GM19463 (cell line): Measurements from ENCODE around the gene PTMS.

ENCODE experiments used
- ATAC-seq: cut with Tn5 transposase; IDR thresholded peaks from one replicate; pipeline ENCODE4 v1.9.1; 2021; ENCODE audit warnings: mild to moderate bottlenecking, moderate library complexity; ENCODE audit not compliant: unreplicated experiment

Gene PTMS

DNA sequence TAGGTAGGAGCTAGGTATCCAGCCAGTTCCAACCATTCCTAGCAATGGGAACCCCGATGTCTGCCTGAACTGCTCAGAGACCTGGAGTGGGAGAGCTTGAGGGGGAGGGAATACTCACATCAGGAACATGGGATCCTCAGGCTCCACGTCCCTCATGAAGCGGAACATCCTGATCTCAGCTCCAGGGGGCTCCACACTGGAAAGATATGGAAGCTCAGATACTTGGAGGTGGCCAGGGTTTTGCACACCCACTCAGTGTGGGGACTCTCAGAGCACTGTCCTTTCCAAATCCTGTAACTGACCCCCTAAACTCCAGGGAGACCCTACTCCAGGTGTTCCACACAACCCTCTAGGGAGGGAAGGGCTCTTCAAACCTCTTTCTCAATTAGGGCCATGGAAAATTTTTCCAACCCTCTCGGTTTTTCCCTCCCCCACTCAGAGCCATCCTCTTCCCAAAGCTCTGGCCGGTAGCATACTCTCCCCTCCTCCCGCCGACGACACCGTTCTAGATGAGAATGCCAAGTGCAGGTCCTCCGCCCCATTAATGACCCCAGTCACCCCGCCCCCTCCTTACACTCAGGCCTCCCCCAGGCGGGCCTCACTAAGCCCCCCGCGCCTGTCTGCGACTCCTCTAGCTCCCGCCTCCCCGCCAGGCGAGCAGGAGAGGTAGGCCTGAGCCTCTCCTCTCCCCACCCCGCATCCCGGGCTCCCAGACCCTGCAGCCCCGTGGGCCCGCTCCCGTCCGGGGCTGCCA is 13.8 kb upstream of the PTMS start:
- ATAC-seq, result no peak

DNA sequence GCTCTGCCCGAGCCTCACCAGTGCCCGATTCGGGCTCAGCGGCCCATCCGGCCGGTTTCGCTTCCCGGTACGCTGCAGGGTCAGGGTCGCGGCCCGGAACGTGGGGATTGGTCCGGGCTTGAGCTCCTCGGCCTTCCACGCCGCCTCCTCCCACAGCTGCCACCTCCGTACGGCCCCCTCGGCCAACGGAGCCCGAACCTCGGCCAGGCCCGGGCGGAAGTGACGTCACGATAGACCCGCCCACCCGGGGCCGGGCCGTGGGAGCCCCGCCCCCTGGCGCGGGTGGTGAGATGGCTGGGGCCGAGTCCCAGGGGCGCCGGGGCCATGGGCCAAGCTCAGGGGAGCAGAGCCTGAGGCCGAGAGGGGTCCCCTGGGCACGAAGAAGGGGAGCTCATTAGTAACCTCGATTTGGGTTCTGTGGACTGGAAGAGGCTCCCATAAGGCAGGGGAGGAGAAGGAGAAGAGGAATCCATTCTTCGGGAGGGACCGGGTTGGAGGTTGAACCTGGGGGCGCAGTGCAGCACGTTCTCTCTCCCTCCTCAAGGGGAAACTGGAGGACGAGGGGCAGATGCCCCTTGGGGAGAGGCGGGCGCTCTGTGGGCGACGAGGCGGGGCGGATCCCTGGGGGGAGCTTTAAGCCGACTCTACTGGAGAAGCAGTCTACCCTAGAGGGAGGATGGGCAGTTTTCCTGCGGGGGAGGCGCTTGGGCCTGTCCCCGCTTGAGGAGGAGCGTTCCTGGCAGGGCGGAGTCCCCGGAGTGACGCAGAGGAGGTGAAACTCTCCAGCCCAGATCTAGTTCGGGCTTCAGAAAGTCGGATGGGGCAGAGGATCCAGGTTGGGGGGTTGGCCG is 13.0 kb upstream of the PTMS start, which contains the start of gene MLF2:
TSS of gene MLF2 (minus strand) at position 221 of the 851 bp plus-strand sequence. CDS start 807 bp downstream, outside the sequence.
- peak; percentile 83 for ATAC-seq

DNA sequence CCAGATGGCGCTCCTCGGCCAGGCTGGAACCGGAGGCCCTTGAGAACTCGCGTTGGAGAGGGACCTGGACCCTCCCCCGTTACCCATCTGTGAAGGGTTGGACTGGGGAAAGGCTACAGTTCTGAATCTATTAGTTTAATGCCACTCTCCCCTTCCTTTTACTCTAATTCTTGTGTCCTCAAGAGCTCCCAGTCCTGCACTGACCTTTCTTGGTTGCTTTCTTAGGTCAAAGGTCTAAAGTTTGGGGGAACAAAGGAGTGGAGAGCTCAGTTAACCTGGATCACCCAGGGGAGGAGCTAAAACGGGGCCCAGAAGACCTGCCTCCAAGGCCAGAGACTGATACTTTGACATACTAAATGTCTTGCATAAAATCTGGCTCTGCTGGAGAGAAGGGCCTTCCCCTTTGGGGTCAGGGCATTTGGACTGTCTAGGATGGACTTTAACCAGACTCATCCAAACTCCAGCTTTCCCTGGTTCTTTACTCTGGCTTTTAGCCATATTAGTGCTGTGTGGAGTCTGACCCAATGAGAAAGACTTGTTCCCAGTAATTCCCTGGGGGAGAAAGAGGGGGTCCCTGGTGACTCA is 12.3 kb upstream of the PTMS start:
- ATAC-seq, result no peak

DNA sequence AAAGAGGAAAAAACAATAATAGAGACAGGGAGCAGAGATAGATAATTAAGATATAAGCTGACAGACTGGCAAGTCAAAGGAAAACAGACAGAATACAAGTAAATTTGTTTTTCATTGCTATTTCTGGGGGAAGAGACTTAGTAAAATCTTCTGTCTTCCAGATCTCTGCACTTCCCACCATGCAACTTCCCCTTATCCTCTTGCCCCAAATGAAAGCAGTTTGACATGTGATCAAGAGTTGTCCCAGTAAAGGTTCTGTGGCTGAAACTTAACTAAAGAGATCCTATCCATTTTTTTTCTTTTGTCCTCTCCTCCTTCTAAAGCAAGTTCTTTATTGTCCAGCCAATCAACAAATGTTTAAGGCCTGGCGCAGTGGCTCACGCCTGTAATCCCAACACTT is 11.8 kb upstream of the PTMS start:
- ATAC-seq, result no peak

DNA sequence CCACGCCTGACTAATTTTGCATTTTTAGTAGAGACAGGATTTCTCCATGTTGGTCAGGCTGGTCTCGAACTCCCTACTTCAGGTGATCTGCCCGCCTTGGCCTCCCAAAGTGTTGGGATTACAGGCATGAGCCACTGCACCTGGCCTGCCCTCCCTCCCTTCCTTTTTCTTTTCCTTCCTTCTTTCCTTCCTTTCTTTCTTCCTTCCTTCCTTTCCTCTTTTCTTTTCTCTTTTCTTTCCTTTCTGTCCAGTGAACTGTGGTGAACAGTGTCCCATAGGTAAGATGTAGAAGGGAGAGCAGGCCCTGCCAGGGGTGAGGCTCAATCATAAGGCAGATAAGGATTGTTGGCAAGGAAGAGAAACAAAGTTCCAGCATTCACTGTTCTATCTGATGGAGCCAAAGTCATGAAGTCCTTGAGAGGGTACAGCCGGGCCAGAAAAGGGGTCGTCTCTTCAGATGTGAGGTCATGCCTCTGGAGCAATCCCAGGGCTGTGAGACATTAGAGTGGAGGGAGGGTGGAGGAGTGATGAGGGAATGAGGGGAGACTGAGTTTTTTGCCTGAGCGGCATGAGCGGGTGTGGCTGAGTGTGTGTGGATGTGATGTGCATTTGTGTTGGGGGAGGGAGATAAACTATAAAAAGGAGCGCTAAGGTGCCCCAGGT is 9.0 kb upstream of the PTMS start:
- no peak for ATAC-seq

DNA sequence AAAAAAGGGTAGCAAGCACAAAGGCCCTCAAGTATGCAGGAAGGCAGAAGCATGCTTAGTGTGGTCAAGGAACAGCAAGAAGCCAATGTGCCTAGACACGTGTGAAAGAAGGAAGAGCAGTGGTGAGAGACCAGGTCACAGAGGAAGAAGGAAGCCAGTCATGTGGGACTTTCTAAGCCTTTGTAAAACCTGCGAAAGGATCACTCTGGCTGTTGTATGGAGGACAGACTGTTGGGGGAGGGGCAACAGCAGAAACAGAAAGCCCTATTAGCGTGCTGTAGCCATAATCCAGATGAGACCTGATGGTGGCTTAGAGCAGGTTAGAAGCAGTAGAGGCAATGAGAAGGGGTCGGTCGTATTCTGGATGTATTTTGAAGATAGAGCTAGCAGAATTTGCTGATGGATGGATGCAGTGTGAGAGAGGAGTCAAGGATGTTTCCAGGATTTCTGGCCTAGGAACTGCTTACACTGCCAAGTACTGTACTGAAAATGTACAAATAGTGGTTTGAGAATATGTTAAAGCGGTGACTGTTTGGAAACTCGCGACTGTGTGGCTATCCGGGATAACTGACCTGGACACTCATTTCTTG is 7.6 kb upstream of the PTMS start:
- no peak for ATAC-seq

DNA sequence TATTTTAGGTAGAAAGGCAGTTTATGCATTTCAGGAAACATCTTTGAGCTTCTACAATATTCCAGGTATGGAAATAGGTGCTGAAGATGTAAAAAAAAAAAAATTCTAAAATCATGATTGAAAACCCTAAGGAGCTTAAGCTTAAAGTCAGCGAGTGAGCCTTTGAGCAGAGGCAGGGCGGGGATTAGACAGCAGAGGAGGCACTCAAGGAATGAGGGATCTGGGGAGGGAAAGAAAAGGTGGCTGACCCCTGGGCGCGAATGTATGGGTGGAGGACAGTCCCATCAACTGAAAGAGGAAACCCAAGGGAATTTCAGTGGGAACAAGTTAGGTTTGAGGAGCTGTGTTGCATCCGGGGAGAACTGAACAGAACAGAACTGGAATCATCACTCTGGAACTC is 6.4 kb upstream of the PTMS start:
- no peak for ATAC-seq

DNA sequence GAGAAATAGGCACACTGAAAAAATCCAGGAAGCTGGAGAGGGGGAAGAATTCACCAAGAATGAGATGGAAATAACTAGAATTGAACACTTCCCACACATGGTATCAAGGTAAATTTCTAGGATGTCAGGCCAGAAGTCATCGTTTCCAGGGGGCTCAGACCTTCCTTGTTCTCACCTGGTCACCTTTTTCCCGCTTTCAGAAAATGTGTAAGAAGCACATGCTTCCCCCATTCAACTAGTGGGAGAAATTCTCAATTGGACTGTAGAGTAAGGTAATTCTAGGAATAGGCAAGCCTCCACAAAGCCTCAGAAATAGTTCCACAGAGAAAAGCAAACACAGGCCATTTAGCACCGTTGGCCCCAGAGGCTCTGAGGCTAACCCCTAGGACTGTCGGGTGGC is 2.8 kb upstream of the PTMS start:
- ATAC-seq, result no peak

DNA sequence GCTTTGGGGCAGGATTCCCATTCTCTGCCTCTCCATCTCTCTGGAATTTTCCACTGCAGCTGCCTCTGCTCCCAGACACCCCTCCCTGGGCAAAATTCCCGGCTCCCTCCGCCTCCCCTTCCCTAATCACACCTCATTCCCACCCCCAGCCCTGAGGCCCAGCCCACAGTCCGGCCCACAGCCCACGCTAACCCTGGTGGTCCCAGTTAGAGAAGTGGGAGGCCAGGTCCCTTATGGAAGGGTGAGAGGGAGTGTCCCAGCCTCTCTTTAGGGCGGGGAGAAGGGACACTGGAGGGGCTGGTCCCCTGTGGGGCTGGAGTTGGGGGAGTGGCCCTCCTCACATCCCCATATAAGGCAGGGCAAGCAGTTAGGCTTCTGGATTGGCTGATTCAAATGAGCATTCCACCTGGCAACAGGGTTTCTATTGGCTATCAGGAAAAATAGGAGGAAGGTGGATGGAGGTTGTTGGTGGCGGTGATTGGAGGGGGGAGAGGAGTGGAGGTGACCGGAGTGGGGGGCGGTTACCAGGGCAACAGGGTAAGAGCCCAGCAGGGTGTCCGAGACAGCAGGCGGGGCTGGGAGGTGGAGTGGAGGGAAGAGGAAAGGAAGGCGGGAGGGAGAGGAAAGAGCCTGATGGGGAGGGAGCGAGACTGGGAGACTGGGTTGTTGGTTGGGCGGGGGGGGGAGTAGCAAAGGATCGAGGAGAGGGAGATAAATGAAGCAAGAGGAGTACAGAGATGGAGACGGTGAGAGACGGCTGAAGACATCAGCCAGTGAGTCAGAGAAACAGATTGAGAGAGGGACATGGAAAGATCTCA is 1.9 kb upstream of the PTMS start:
- ATAC-seq, result peak; percentile 81

DNA sequence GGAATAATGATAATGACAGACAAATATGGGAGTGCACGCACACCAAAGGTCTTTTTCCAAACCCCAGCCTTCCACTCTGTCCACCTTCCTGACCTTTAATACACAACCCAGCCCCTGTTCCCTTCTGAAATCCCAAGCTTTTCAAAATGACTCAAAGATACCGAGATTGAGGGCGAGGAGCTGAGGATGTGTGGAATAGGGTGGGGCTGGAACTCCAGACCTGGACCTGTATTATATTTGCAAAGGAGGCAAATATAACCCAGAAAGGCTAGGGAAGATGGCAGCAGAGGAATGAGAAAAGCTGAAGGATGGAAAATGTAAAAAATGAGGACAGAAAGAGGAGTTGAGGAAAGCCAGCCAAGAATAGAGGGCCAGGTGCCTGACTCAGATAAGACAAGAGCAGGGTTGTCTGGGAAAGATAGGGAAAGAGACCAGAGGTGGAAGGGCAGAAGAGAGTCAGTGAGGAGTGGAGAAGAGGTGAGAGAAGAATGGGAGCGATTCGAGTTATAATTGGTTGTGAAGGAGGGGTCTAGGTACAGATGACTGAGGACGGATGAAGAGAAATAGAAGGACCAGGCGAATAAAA is 1.0 kb upstream of the PTMS start:
- no peak for ATAC-seq

DNA sequence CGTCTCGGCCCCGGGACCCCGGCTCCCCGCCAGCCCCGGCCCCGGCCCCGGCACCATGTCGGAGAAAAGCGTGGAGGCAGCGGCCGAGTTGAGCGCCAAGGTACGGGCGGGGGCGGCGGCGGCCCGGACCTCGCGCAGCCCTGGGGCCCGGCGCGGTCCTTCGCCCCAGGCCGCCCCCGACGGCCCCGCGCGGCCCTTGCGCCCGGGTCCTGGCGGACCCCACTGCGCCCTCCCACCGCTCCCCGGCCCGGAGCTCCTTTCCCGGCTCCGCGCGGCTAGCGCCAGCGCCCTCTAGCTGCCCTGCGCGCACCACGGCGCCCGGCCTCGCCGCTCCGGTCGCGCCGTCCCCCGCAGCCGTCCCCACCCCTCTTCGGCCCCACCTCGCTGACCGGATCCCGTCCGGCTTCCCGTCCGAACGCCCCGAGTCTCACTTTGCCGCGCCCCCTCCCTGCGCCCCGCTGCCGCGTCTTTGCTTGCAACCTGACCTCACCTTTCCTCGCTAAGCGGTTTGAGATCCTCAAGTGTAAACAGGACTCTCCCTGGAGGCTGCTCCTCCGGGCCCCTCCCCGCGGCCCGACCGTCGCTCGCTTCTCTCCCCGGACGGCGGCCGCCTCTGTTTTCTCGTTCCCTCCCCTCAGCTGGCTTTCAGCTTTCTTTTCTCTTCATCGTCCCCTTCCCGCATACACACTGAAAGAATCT is 637 bp downstream of the PTMS start:
- peak; percentile 52 for ATAC-seq

DNA sequence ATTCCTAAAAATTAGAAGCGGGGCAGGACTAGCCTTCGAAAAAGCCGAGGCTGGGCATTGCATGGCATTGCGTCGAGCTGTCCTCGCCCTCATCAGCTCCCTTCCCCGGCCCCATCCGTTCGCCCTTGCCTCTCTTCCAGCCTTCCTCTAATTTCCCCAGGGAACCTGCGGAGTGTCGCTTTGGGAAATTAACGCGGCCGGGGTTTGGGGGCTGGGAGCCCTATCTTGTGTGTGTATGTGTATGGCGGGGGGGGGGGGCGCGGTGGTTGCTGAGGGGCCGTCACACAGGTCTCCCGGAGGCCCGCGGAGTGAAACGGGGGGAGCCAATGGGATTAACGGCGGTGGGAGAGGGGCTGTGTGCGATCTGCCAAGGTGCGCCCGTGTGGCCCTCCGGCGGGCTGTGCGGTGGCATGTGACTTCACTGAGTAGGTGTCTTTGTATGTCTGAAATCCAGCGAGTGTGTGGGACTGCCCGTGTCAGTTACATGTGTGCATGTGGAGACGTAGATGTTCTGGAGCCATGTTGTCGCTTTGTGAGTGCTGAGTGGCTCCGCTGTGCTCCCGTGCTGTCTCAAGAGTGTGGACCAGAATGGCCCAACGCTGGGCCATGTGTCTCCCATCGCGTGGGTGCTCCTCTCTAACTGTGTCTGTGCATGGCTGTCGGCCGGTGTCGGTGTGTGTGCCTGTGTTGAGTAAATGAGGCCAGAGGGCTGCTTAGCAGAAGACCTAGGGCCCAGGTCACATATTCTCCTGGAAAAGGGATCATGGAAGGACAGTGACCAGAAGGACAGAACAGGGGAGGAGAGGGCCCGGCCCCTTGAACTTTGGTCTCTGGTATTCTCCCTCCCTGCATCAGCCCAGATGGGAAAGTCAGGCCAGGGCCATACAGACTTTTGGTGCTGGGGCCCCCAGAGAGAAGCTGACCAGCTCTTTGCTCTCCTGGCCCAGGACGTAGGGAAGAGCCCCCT is 1.5 kb downstream of the PTMS start:
- ATAC-seq, result no peak

DNA sequence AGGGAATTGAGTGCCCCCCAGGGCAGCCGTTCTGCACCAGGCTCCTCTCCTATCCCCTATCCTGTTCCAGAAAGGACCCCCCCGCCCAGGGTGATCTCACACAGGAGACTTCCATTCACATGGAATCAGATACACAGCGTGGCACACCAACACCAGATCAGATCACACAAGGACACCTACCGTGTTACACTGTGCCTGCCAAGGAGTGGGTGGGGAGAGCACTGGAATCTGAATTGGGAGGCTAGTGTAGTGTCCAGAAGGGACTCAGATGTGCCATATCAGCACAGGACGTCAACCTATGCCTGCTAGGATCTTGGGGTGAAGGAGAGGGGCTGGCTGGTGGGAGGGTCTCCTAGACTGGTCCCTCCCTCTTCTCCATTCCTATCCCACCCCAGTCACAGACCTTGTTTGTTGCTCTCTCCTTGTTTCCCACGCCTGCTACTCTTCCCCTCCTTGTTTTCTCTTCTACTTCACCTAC is 2.3 kb downstream of the PTMS start:
- ATAC-seq, result no peak

DNA sequence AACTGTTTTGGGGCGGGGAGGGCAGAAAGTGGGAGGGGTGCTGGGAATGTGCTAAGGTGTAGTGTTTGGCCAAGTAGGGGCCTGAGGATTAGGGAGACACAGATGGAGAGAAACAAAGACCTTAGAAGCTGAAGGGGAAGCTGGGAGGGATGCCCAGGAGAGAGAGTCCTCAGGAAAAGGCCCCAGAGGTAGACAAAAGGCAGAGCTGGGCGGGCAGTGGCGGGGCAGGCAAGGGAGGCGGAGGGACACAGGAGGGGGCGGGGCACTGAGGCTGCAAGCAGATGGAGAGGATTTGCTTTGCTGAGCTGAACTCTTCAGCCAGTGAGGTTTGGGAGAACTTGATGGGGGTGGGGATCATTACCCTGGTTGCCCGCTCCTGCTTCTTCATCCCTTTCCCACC is 2.8 kb downstream of the PTMS start:
- ATAC-seq, result no peak

DNA sequence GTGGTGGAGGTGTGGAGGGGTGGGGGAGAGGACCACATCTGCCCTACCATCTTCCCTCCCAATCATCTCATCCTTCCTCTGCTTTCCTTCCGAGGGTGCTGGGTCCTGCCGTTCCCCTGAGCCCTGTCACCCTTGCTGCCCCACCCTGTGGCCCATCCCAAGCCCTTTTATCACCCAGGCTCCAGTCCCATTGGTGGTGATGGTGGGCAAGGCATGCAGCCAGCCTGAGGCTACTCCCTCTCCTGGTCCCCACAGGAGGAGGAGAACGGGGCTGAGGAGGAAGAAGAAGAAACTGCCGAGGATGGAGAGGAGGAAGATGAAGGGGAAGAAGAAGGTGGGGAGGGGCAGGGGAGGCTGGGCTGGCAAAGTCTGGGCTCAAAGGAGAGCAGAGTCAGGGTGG is 3.5 kb downstream of the PTMS start:
- ATAC-seq, result no peak

DNA sequence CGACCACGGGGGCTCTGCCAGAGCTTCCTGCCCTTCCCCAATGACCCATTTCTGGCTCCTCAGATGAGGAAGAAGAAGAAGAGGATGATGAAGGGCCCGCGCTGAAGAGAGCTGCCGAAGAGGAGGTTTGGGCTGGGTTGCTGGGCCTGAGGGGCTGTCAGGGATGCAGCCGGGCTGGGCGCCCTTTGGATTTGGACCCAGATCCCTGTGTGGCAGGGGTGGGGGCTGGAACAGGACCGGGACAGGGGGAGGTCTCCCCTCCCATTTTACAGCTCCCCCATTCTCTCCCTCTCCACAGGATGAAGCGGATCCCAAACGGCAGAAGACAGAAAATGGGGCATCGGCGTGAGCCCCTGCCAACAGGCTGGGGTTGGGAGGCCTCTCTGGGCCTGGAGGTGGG is 3.9 kb downstream of the PTMS start:
- ATAC-seq, result no peak

DNA sequence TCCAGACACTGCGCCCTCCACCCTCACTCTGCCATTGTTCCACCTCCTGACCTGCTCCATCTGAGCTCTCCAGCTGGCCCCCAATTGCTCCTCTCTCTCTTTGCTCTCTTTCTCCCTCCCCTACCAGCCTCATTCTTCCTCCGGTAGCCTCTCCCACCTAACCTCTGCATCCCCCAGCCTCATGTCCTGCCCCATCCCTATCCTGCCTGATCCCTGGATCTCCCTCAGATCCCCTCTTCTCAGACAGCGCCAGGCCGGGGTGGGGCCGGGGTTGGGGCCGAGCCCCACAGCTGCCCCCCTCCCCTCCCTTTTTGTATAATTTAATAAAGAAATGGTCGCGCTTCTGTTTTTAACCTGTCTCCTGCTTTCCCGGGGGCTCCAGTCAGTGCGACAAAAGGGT is 4.4 kb downstream of the PTMS start:
- no peak for ATAC-seq

DNA sequence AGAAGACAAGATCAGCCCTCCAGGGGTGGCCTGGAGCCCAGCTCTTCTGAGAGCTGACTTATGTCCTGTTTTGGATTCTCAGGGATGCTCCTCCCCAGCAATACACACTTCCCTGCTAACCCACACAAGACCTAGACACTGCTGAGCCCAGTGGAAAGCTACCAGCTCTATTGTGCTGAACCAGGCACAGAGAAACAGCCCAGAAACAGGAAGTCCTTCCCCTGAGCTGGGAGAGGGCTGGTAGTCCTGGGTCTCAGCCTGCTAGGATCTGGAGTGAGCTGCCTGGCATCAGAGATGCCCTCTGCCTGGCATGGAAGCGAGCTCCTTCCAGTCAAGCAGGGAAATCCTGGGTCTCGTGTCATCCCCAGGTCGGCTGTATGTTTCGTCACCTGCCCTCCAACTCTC is 4.9 kb downstream of the PTMS start:
- no peak for ATAC-seq
